ENCODE results near the gene ADORA1. TPM values are rescaled to one million over a fixed set of nuclear protein-coding genes. Genes with fewer than 3 reads are reported as not detected.

The ADORA1 gene
- total RNA-seq, 2 experiments from 2014 or later, result not detected

DNA sequence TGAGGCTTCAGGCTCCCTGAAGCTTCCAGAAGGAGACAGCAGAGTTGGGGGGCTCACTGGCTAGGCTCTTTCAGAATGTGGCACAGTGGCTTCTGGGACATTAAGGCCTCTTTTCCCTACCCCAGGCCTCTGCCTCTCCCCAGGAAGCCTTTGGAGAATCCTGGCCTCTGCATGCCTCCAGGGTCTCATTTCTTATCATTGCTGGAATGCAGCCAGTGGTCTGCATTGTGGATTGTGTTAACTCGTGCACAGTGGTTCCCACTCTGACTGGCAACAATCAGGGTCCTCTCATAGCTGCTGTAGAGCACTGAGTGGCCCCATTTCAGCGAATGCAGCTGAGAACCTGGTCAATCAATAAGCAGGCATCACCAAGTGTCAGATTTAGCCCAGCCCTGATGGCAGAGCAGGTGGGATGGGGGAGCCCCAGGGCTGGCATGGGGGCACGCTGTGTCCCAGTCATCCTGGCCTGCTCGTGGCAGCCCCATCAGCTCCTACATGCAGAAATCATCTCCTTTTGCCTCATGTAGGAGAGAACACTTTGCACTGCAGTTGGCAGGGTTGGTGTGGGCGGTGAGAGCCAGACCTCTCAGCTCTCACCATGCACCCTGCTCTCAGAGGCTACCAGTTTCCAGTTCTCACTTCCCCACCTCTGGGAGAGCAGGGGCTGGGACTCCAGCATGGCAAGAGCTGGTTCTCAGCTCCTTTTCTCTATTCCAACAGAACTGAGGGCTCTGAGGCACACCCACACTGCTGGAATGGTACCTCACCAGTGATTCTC, 13.4 kb downstream of the ADORA1 start:
- Mint-ChIP-seq H3K9me3 (no peaks in the 10 kb centered on the region), H3K27me3 (peaks cover 4% of the 10 kb centered on the region), H3K4me1 (ENCODE audit: low read depth) (no peaks in the 10 kb centered on the region), H3K36me3 (ENCODE audit: low read depth) (no peaks in the 10 kb centered on the region), H3K4me3 (no peak overlapping the region), H3K27ac (no peak overlapping the region)
- POLR2A ChIA-PET, result no interaction called here
- intact Hi-C loops (cut with micrococcal nuclease), result no loop called here
- CTCF ChIA-PET, result no interaction called here
- no peak for DNase-seq
- TF ChIP-seq, protein P1, sequence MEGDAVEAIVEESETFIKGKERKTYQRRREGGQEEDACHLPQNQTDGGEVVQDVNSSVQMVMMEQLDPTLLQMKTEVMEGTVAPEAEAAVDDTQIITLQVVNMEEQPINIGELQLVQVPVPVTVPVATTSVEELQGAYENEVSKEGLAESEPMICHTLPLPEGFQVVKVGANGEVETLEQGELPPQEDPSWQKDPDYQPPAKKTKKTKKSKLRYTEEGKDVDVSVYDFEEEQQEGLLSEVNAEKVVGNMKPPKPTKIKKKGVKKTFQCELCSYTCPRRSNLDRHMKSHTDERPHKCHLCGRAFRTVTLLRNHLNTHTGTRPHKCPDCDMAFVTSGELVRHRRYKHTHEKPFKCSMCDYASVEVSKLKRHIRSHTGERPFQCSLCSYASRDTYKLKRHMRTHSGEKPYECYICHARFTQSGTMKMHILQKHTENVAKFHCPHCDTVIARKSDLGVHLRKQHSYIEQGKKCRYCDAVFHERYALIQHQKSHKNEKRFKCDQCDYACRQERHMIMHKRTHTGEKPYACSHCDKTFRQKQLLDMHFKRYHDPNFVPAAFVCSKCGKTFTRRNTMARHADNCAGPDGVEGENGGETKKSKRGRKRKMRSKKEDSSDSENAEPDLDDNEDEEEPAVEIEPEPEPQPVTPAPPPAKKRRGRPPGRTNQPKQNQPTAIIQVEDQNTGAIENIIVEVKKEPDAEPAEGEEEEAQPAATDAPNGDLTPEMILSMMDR (IDR thresholded peaks at IDR 0.05), result no peak
- ATAC-seq, result no peak

DNA sequence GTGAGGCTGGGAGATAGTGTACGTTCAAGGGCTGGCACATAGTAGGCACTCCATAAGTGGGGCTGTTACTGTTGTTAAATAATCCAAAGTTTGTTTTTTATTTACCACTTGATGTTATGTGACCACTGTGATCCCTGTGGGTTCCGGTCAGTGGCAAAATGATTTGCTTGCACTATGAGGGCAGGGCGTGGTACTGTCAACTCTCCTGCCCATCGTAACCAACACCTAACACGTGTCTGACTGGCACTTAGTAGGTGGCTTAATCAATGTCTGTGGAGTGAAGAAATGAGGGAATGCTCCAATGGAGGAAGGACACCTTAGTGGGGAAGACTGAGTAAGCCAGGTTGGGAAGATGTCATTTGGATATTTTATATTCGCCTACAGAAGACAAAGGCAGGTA, 14.6 kb downstream of the ADORA1 start:
- ATAC-seq, result no peak
- no peak for DNase-seq
- CTCF ChIA-PET, result interaction anchor here (1.0 kb wide), 1 partner anchor 30 kb away, joined by 3 read pairs; no protein-coding TSS in a partner anchor
- POLR2A ChIA-PET, result no interaction called here
- Mint-ChIP-seq H3K9me3 (no peaks in the 10 kb centered on the region), H3K27ac (no peak overlapping the region), H3K4me1 (ENCODE audit: low read depth) (no peaks in the 10 kb centered on the region), H3K36me3 (ENCODE audit: low read depth) (no peaks in the 10 kb centered on the region), H3K27me3 (peaks cover 2% of the 10 kb centered on the region), H3K4me3 (no peak overlapping the region)
- TF ChIP-seq, protein P1 (IDR thresholded peaks at IDR 0.05), result no peak
- intact Hi-C loops (cut with micrococcal nuclease), result no loop called here

DNA sequence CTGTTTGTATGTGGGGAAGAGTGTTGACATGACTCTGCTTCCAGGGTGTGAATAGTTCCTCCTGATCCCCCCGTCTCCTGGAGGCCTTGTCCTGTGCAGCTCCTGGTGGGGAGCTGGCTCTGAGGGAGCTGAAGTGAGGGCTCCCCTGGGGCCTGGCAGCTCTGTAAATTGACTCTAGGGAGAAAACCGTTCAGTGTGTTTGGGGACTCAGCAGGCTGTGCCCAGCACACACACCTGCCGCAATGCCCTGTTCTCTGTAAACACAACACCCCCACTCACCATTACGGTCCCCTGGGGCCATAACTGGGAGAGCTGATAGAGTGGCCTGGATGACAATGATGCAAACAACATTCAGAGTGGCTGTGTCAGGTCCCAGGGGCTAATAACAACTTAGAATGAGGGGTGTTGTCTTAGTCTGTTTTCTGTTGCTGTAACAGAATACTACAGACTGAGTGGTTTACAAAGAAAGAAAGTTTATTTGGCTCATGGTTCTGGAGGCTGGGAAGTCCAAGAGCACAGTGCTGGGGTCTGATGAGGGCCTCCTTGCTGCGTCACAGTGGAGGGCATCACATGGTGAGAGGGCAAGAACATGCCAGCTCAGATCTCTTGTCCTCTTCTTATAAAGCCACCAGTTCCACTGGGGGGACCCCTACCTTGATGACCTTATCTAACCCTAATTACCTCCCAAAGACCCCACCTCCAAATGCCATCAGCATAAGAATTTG, 15.3 kb downstream of the ADORA1 start:
- Mint-ChIP-seq H3K27ac (no peak overlapping the region), H3K36me3 (ENCODE audit: low read depth) (no peaks in the 10 kb centered on the region), H3K27me3 (no peaks in the 10 kb centered on the region), H3K9me3 (no peaks in the 10 kb centered on the region), H3K4me1 (ENCODE audit: low read depth) (no peaks in the 10 kb centered on the region), H3K4me3 (no peak overlapping the region)
- DNase-seq, result no peak
- no peak for ATAC-seq
- TF ChIP-seq, protein P1 (IDR thresholded peaks at IDR 0.05), result no peak
- ChIA-PET POLR2A (no interaction called here), CTCF (interaction anchor here (1.0 to 1.3 kb wide), 2 partner anchors 29 to 73 kb away, joined by 3 to 4 read pairs; no protein-coding TSS in a partner anchor)
- intact Hi-C loops (cut with micrococcal nuclease), result no loop called here

DNA sequence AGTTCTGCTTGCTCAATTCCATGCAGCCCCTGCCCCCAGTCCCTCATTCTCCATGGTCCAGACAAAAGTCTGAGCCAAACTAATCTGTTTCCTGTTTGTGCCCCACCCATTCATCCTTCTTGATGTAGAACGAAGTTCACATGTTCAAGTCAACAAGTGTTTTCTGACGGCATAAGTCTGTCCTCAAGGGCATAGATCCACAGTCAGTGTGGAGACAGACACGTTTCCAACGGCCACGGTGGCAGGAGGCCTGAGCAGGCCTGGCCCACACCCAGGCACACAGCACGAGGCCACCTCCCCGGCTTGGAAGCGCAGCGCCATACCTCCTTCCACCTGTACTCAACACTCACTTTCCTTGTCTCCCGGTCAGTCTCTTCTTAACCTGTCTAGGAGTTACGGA, 16.1 kb downstream of the ADORA1 start:
- H3K4me3 Mint-ChIP-seq, result no peak overlapping the region
- DNase-seq (no peak), ATAC-seq (no peak)
- H3K27ac Mint-ChIP-seq, result no peak overlapping the region
- H3K9me3 Mint-ChIP-seq, result no peaks in the 10 kb centered on the region
- TF ChIP-seq, protein P1 (IDR thresholded peaks at IDR 0.05), result no peak
- ChIA-PET CTCF (interaction anchor here (1.3 kb wide), 1 partner anchor 72 kb away, joined by 4 read pairs; no protein-coding TSS in a partner anchor), POLR2A (no interaction called here)
- no peaks in the 10 kb centered on the region for H3K27me3 Mint-ChIP-seq
- no peaks in the 10 kb centered on the region for H3K36me3 Mint-ChIP-seq (ENCODE audit: low read depth)
- no peaks in the 10 kb centered on the region for H3K4me1 Mint-ChIP-seq (ENCODE audit: low read depth)
- intact Hi-C loops (cut with micrococcal nuclease), result no loop called here

DNA sequence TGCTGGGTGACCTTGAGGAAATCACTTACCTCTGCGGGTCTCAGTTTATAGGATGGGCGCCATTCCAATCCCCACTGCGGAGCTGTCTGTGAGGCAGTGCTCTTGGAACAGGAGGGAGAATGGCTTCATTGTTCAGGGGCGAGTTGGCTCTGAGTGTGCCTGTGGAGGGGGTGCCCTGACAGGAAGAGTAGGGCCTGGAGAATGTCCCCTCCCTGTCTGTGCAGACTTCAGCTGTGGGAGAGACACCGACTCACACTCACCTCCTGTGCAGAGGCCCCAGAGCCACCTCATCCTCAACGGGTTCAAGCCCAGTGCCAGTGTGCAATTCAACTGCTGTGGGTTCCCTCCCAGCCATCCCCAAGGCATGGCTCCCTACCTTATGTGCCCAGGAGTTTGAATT, 17.1 kb downstream of the ADORA1 start:
- no peaks in the 10 kb centered on the region for H3K36me3 Mint-ChIP-seq (ENCODE audit: low read depth)
- intact Hi-C loops (cut with micrococcal nuclease), result no loop called here
- no peak overlapping the region for H3K4me3 Mint-ChIP-seq
- no peaks in the 10 kb centered on the region for H3K27me3 Mint-ChIP-seq
- CTCF ChIA-PET, result no interaction called here
- H3K9me3 Mint-ChIP-seq, result no peaks in the 10 kb centered on the region
- POLR2A ChIA-PET, result no interaction called here
- ATAC-seq, result no peak
- TF ChIP-seq, protein P1 (IDR thresholded peaks at IDR 0.05), result no peak
- no peak for DNase-seq
- H3K4me1 Mint-ChIP-seq (ENCODE audit: low read depth), result no peaks in the 10 kb centered on the region
- H3K27ac Mint-ChIP-seq, result no peak overlapping the region

Data from activated CD8-positive, alpha-beta T cell treated with anti-CD3 and anti-CD28 coated beads for 36 hours (primary cell).